IMR-90 (cell line): Measurements from ENCODE around the gene SETX. TPM values are rescaled to one million over a fixed set of nuclear protein-coding genes. Genes with fewer than 3 reads are reported as not detected.

Source experiments
- ATAC-seq: fragments of 200-7000 bp; cut with Tn5 transposase; 2 replicates; pipeline ENCODE4 v1.9.1; 2020; ENCODE audit warnings: low read depth, mild to moderate bottlenecking, moderate library complexity
- BruUV-seq: library from RNA; stranded (reverse); fragments of 400-500 nt; replicated peaks from 2 replicates; lab custom pipeline; 2021; lab: Mats Ljungman, UMichigan
- CTCF ChIA-PET: fragments of 300-600 bp; formaldehyde crosslinking; extraction: SDS; loops from one replicate; lab custom pipeline; 2021; ENCODE audit warnings: antibody characterized with exemption; lab: Yijun Ruan, JAX
- POLR2A ChIA-PET: fragments of 300-600 bp; sonication (Branson Sonifier 250); formaldehyde crosslinking; loops from one replicate; lab custom pipeline; 2022; ENCODE audit warnings: antibody characterized with exemption; ENCODE audit not compliant: unreplicated experiment; lab: Charles Lee
- DNase-seq: peaks from one replicate; pipeline ENCODE4 v3.0.0; 2013
- H2AFZ ChIP-seq: replicated peaks from 2 replicates; pipeline ENCODE3; 2013; ENCODE audit warnings: low read length, mild to moderate bottlenecking; ENCODE audit not compliant: poor library complexity
- H2AK5ac ChIP-seq: 2 replicates; pipeline ENCODE4 v1.6.1; 2013; ENCODE audit warnings: low read depth, low read length, inconsistent platforms
- H2AK9ac ChIP-seq: replicated peaks from 2 replicates; pipeline ENCODE3; 2013; ENCODE audit warnings: mild to moderate bottlenecking, low read depth, low read length, moderate library complexity; ENCODE audit not compliant: poor library complexity
- H2BK120ac ChIP-seq: 2 replicates; pipeline ENCODE4 v1.6.1; 2013; ENCODE audit warnings: low read depth, low read length, inconsistent platforms
- H2BK15ac ChIP-seq: 3 replicates; pipeline ENCODE4 v1.6.1; 2013; ENCODE audit warnings: low read depth, low read length, inconsistent platforms
- H2BK20ac ChIP-seq: 2 replicates; pipeline ENCODE4 v1.6.1; 2013; ENCODE audit warnings: low read depth, mild to moderate bottlenecking, inconsistent platforms, low read length, moderate library complexity
- H2BK5ac ChIP-seq: 2 replicates; pipeline ENCODE4 v1.6.1; 2013; ENCODE audit warnings: mild to moderate bottlenecking, low read depth, low read length, inconsistent platforms; ENCODE audit not compliant: poor library complexity, severe bottlenecking
- H3K14ac ChIP-seq: replicated peaks from 2 replicates; pipeline ENCODE4 v1.6.1; 2013; ENCODE audit warnings: low read depth, low read length, inconsistent platforms
- H3K18ac ChIP-seq: 2 replicates; pipeline ENCODE4 v1.6.1; 2013; ENCODE audit warnings: low read depth, low read length, control low read depth
- H3K23ac ChIP-seq: 2 replicates; pipeline ENCODE4 v1.6.1; 2013; ENCODE audit warnings: low read depth, low read length, inconsistent platforms
- H3K27ac ChIP-seq: 2 replicates; pipeline ENCODE4 v1.5.1; 2013; ENCODE audit warnings: mild to moderate bottlenecking, control low read depth, low read length; ENCODE audit not compliant: insufficient read depth
- H3K27me3 ChIP-seq: 2 replicates; pipeline ENCODE4 v1.6.1; 2013; ENCODE audit warnings: low read length; ENCODE audit not compliant: control insufficient read depth, insufficient read depth
- H3K36me3 ChIP-seq: 2 replicates; pipeline ENCODE4 v1.6.1; 2013; ENCODE audit warnings: low read length, mixed read lengths; ENCODE audit not compliant: control insufficient read depth, insufficient read depth
- H3K4ac ChIP-seq: 2 replicates; pipeline ENCODE4 v1.6.1; 2013; ENCODE audit warnings: low read depth, low read length, inconsistent platforms
- H3K4me1 ChIP-seq: 2 replicates; pipeline ENCODE4 v1.6.1; 2013; ENCODE audit warnings: low read length, mixed read lengths; ENCODE audit not compliant: control insufficient read depth, insufficient read depth
- H3K4me2 ChIP-seq: 2 replicates; pipeline ENCODE4 v1.6.1; 2013; ENCODE audit warnings: low read depth, mild to moderate bottlenecking, control low read depth, low read length, moderate library complexity
- H3K4me3 ChIP-seq: 2 replicates; pipeline ENCODE4 v1.5.1; 2013; ENCODE audit warnings: low read depth, mild to moderate bottlenecking, control low read depth, low read length, moderate library complexity; ENCODE audit not compliant: insufficient read depth
- H3K56ac ChIP-seq: 2 replicates; pipeline ENCODE4 v1.6.1; 2013; ENCODE audit warnings: low read length, inconsistent platforms; ENCODE audit not compliant: insufficient read depth; ENCODE audit errors: extremely low read depth
- H3K79me1 ChIP-seq, 2 experiments: 2 replicates each; pipeline ENCODE4 v1.6.1; 2013; ENCODE audit warnings: low read length in 2 of 2, inconsistent platforms in 1 of 2, low read depth in 1 of 2
- H3K9ac ChIP-seq: 2 replicates; pipeline ENCODE4 v1.6.1; 2013; ENCODE audit warnings: low read depth, low read length, control low read depth
- H3K9me1 ChIP-seq: 2 replicates; pipeline ENCODE4 v1.6.1; 2013; ENCODE audit warnings: low read length, inconsistent platforms; ENCODE audit not compliant: insufficient read depth
- H3K9me3 ChIP-seq: 2 replicates; pipeline ENCODE4 v1.6.1; 2013; ENCODE audit warnings: low read length; ENCODE audit not compliant: control insufficient read depth, insufficient read depth
- H4K20me1 ChIP-seq: 2 replicates; pipeline ENCODE4 v1.6.1; 2013; ENCODE audit warnings: low read length, inconsistent platforms; ENCODE audit not compliant: insufficient read depth
- H4K5ac ChIP-seq: 2 replicates; pipeline ENCODE4 v1.6.1; 2013; ENCODE audit warnings: mild to moderate bottlenecking, low read depth, low read length, control low read depth
- H4K8ac ChIP-seq, 2 experiments: 2 replicates each; pipeline ENCODE4 v1.6.1; 2013; ENCODE audit warnings: low read depth in 2 of 2, low read length in 2 of 2, control low read depth in 1 of 2, inconsistent platforms in 1 of 2
- H4K91ac ChIP-seq: 2 replicates; pipeline ENCODE4 v1.6.1; 2013; ENCODE audit warnings: low read depth, low read length, inconsistent platforms; ENCODE audit not compliant: insufficient read depth
- BHLHE40 ChIP-seq: fragments of 150-350 bp; IDR thresholded peaks from 2 replicates; pipeline ENCODE4 v1.6.1; 2016; ENCODE audit warnings: mild to moderate bottlenecking, low read depth, low read length
- CHD1 ChIP-seq: IDR thresholded peaks from 2 replicates; pipeline ENCODE4 v1.6.1; 2012; ENCODE audit warnings: low read depth, low read length, improper control_type of control experiment
- CTCF ChIP-seq: conservative IDR thresholded peaks from 2 replicates; pipeline ENCODE4 v1.5.1; 2012; ENCODE audit warnings: mild to moderate bottlenecking, low read depth, low read length, improper control_type of control experiment
- ELK1 ChIP-seq: fragments of 150-350 bp; IDR thresholded peaks from 2 replicates; pipeline ENCODE4 v1.6.1; 2016; ENCODE audit warnings: low read depth, mild to moderate bottlenecking, low read length, moderate library complexity, borderline replicate concordance
- FOS ChIP-seq: fragments of 150-350 bp; IDR thresholded peaks from 2 replicates; pipeline ENCODE4 v1.6.1; 2016; ENCODE audit warnings: low read depth, low read length
- MAFK ChIP-seq: IDR thresholded peaks from 2 replicates; pipeline ENCODE4 v1.6.1; 2012; ENCODE audit warnings: low read depth, low read length, improper control_type of control experiment
- MAZ ChIP-seq: IDR thresholded peaks from 2 replicates; pipeline ENCODE4 v1.6.1; 2012; ENCODE audit warnings: low read depth, mild to moderate bottlenecking, low read length, improper control_type of control experiment, moderate library complexity, borderline replicate concordance
- MXI1 ChIP-seq: IDR thresholded peaks from 2 replicates; pipeline ENCODE4 v1.6.1; 2012; ENCODE audit warnings: low read depth, mild to moderate bottlenecking, low read length, moderate library complexity, borderline replicate concordance
- NFE2L2 ChIP-seq: fragments of 150-350 bp; IDR thresholded peaks from 2 replicates; pipeline ENCODE4 v1.6.1; 2016; ENCODE audit warnings: low read depth, mild to moderate bottlenecking, low read length
- RAD21 ChIP-seq: IDR thresholded peaks from 2 replicates; pipeline ENCODE4 v1.6.1; 2012; ENCODE audit warnings: low read length, improper control_type of control experiment
- RCOR1 ChIP-seq: IDR thresholded peaks from 2 replicates; pipeline ENCODE4 v1.6.1; 2012; ENCODE audit warnings: mild to moderate bottlenecking, low read length, improper control_type of control experiment; ENCODE audit not compliant: insufficient replicate concordance
- USF2 ChIP-seq: fragments of 150-350 bp; IDR thresholded peaks from 2 replicates; pipeline ENCODE4 v1.6.1; 2017; ENCODE audit warnings: mild to moderate bottlenecking, antibody characterized with exemption, low read length, low read depth
- WGBS, 2 experiments: methylation state at CpG; one replicate each; pipeline versions ENCODE4 v1.1.5 to v1.1.7; 2013; ENCODE audit warnings: missing lambda C conversion rate in 2 of 2; ENCODE audit not compliant: insufficient read length in 1 of 2; ENCODE audit errors: extremely low coverage in 2 of 2; 5-methylcytosine and 5-hydroxymethylcytosine counted together
- dilution Hi-C: fragments of 300-500 bp; cut with HindIII; formaldehyde crosslinking; loops from one replicate; pipeline ENCODE4 v1.14.3; 2018; ENCODE audit warnings: low sequenced_read_pairs; ENCODE audit not compliant: unreplicated experiment
- in situ Hi-C: fragments of 300-500 bp; cut with MboI; formaldehyde crosslinking; loops from 3 replicates; pipeline ENCODE4 v1.14.3; 2019; ENCODE audit warnings: low sequenced_read_pairs, inconsistent platforms, mixed read lengths
- intact Hi-C: fragments of 100-400 bp; cut with micrococcal nuclease; formaldehyde crosslinking; loops from 2 replicates; pipeline ENCODE4 v1.10.0; 2022
- polyA plus RNA-seq, 3 experiments: library from polyadenylated mRNA; depleted of rRNA; stranded (reverse); fragments of >200 nt; gene quantifications; 2 replicates each; pipeline ENCODE4 v1.2.3, GENCODE V29; 2012; ENCODE audit warnings: low replicate concordance in 1 of 3
- total RNA-seq: library from RNA; depleted of rRNA; stranded (reverse); fragments of >200 nt; gene quantifications from 2 replicates; pipeline ENCODE4 v1.2.3, GENCODE V29; 2012

Gene SETX
- total and polyA plus RNA-seq, 2 of the 4 experiments (the other 2 are of a cell fraction): 13.1 to 55.0 TPM

- Histone ChIP-seq H2BK120ac (no peak overlapping the region), H2AFZ (no peak overlapping the region), H3K9me1 (peaks cover 11% of the 10 kb centered on the region), H3K79me1 (peaks cover 13 to 33% of the 10 kb centered on the region in 2 experiments), H3K27ac (no peak overlapping the region), H3K27me3 (no peaks in the 10 kb centered on the region), H3K18ac (no peak overlapping the region), H3K36me3 (peaks cover 24% of the 10 kb centered on the region), H4K91ac (no peak overlapping the region), H4K20me1 (peaks cover 42% of the 10 kb centered on the region), H3K14ac (no peak overlapping the region), H2BK20ac (no peak overlapping the region), H3K9ac (no peak overlapping the region), H3K4me3 (no peak overlapping the region), H2BK5ac (peak overlapping the region; percentile 30), H3K23ac (no peak overlapping the region), H2BK15ac (no peak overlapping the region), H3K4me1 (peaks cover 13% of the 10 kb centered on the region), H3K4ac (no peak overlapping the region), H2AK5ac (no peak overlapping the region), H3K56ac (no peak overlapping the region), H3K4me2 (peak overlapping the region; percentile 58; the same call in 1 of the 2 replicates), H4K8ac (no peak overlapping the region), H2AK9ac (no peak overlapping the region), H4K5ac (no peak overlapping the region), H3K9me3 (no peaks in the 10 kb centered on the region)
- in situ Hi-C loops: no loop called here
- no CpG with 5 or more reads among the region's 1 CpG for WGBS, 2 experiments
- POLR2A ChIA-PET: no interaction called here
- dilution Hi-C loops: no loop called here
- TF ChIP-seq CHD1 (no peak), CTCF (no peak), BHLHE40 (no peak), MXI1 (no peak), ELK1 (no peak), FOS (no peak), USF2 (no peak), RCOR1 (no peak), MAFK (no peak), MAZ (no peak), RAD21 (no peak), NFE2L2 (no peak)
- BruUV-seq: no TSS peak
- DNase-seq (peak; percentile 77), ATAC-seq (peak; percentile 59)
- intact Hi-C loops: no loop called here
- CTCF ChIA-PET: no interaction called here
Observed at GRCh38 chr9:132288361-132288760, 66.4 kb downstream of the SETX start.
